K562 (cell line): ENCODE data around the gene NUDT22. TPM values are rescaled to one million over a fixed set of nuclear protein-coding genes. Genes with fewer than 3 reads are reported as not detected.

Source experiments
- CTBP1 ChIP-seq: fragments of 450-650 bp; IDR thresholded peaks from 2 replicates; pipeline ENCODE4 v1.6.1; 2016; ENCODE audit warnings: borderline replicate concordance
- DACH1 ChIP-seq: fragments of 450-650 bp; IDR thresholded peaks from 2 replicates; pipeline ENCODE4 v1.6.1; 2018; ENCODE audit not compliant: partially characterized antibody
- GABPA ChIP-seq: fragments of 200-800 bp; sonication (Bioruptor generic); conservative IDR thresholded peaks from 2 replicates; pipeline ENCODE4 v1.6.1; 2016; ENCODE audit warnings: low read depth, missing genetic modification characterization, missing compliant biosample characterization
- GATA2 ChIP-seq: sonication (generic); formaldehyde crosslinking; IDR thresholded peaks from 2 replicates; pipeline ENCODE4 v1.4.0; 2020; ENCODE audit warnings: mild to moderate bottlenecking, missing genetic modification reagents
- MBD2 ChIP-seq: sonication (generic); IDR thresholded peaks from 2 replicates; pipeline ENCODE4 v1.6.1; 2016; ENCODE audit warnings: low read depth, borderline replicate concordance
- NR1H2 ChIP-seq: sonication (generic); formaldehyde crosslinking; IDR thresholded peaks from 2 replicates; pipeline ENCODE4 v1.4.0; 2020; ENCODE audit warnings: mild to moderate bottlenecking, missing genetic modification reagents
- NR4A1 ChIP-seq, 2 experiments: fragments of 250-450 bp in 1 of 2; fragments of 450-650 bp in 1 of 2; sonication (Bioruptor Pico) in 1 of 2; IDR thresholded peaks; 2 replicates each; pipeline versions ENCODE4 v1.4.0 to v1.6.1; 2016 to 2020; ENCODE audit warnings: mild to moderate bottlenecking in 2 of 2, missing compliant biosample characterization in 1 of 2, missing genetic modification characterization in 1 of 2, moderate library complexity in 1 of 2
- SUPT5H ChIP-seq: fragments of 450-650 bp; IDR thresholded peaks from 2 replicates; pipeline ENCODE4 v1.6.1; 2016
- ZEB2 ChIP-seq: fragments of 450-650 bp; IDR thresholded peaks from 2 replicates; pipeline ENCODE4 v1.6.1; 2016
- ZFX ChIP-seq: sonication (generic); formaldehyde crosslinking; IDR thresholded peaks from 2 replicates; pipeline ENCODE4 v1.8.0; 2022; ENCODE audit warnings: mild to moderate bottlenecking, missing genetic modification reagents, moderate library complexity
- ZNF197 ChIP-seq: fragments of 200-800 bp; sonication (Bioruptor generic); IDR thresholded peaks from 2 replicates; pipeline ENCODE4 v1.6.1; 2016; ENCODE audit warnings: low read depth, missing genetic modification characterization, missing compliant biosample characterization
- ZNF668 ChIP-seq: fragments of 250-450 bp; sonication (Bioruptor Pico); IDR thresholded peaks from 2 replicates; pipeline ENCODE4 v1.8.0; 2022; ENCODE audit warnings: mild to moderate bottlenecking, inconsistent platforms
- polyA plus RNA-seq, 8 experiments: library from polyadenylated mRNA; depleted of rRNA in 4 of 8; stranded (reverse) in 5 of 8; unstranded in 3 of 8; fragments of >200 nt; fragmentation: Nextera tagmentation in 2 of 8; fragmentation: Illumina TruSeq in 1 of 8; extraction: Ambion mirVana in 2 of 8; extraction: Trizol in 1 of 8; gene quantifications; 2 replicates each; pipeline versions ENCODE4 v1.2.1 to v1.2.3, GENCODE V29; 2011 to 2014; ENCODE audit warnings: inconsistent platforms in 1 of 8, missing spikeins in 1 of 8
- total RNA-seq, 7 experiments: library from RNA; depleted of rRNA in 6 of 7; stranded (reverse); fragments of >200 nt in 6 of 7; fragmentation: Illumina TruSeq in 2 of 7; extraction: Trizol in 2 of 7; gene quantifications; 2 replicates each; pipeline versions ENCODE4 v1.2.1 to v1.2.3, GENCODE V29; 2011 to 2021; ENCODE audit warnings: low replicate concordance in 1 of 7
- TF ChIP-seq, protein P1 (sequence below): fragments of 450-650 bp; IDR thresholded peaks from 2 replicates; pipeline ENCODE4 v1.6.1; 2018; ENCODE audit not compliant: partially characterized antibody
- TF ChIP-seq, protein P2 (sequence below): sonication (generic); formaldehyde crosslinking; IDR thresholded peaks from 2 replicates; pipeline ENCODE4 v1.8.0; 2022; ENCODE audit warnings: mild to moderate bottlenecking, missing genetic modification reagents
- TF ChIP-seq, protein P3 (sequence below): sonication (generic); formaldehyde crosslinking; IDR thresholded peaks from 2 replicates; pipeline ENCODE4 v1.8.1; 2022; ENCODE audit warnings: missing genetic modification reagents
- TF ChIP-seq, protein P4 (sequence below): IDR thresholded peaks from 2 replicates; pipeline ENCODE4 v1.6.1; 2014; ENCODE audit warnings: antibody characterized with exemption
- TF ChIP-seq, protein P5 (sequence below): IDR thresholded peaks from 3 replicates; pipeline ENCODE4 v1.6.1; 2011; ENCODE audit warnings: borderline replicate concordance, mild to moderate bottlenecking; ENCODE audit not compliant: insufficient read length, insufficient read depth

The NUDT22 gene
- total and polyA plus RNA-seq, 9 of the 15 experiments (the other 6 are each of a cell fraction or from before 2014, with no cell fraction given), result 6.3 to 92.6 (median 37.4) TPM

DNA sequence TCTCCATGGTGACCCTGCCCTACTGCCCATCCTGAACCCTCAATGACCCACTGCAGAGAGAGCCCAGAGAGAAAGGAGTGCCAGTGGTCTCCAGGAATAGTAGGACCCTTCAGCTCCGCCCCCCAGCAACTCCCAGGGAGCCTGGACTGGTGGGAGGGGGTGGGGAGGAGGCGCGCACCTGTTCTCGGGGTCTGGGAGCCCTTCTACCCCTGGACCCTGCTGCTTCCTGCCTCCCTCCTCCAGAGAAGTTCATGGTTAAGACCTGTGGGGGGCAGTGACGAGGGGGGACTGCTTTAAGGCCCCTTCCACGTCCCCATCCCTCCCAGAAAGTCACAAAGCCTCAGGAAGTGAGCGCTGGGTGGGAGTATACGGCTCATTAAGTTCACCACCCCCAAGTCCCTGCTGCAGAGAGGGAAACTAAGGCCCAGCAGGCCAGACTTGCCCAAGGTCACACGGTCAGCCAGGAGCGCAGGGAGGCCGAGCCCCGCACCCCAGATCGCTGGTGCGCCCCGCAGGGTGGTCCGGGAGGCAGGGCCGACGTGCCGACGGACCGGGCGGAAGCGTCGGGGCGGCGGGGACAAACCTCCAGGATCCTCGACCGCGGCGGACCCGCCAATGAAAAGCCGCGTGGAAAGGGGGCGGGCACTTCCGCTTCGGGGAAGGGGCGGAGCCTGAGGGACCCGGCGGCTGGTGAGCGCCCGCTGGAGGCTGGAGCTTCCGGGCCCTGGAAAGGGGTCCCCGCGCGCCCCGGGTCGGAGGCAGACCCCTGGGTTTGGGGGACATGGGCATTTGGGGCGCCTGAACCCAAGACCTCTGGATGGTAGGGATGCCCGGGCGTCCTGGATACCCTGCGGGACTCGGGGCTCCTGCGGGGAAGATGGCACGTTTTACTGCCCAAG, at the start of gene NUDT22, which contains the start of gene TRPT1 (continued):
- TF ChIP-seq MBD2 (peak; percentile 40; the same call in 1 of the 2 replicates), NR1H2 (CRISPR knock-in tag) (0 out of 2 replicates have a peak, but pooled peaks have one; percentile 66), CTBP1 (peak; percentile 30), GATA2 (CRISPR knock-in tag) (no peak), NR4A1 (CRISPR knock-in tag; IDR thresholded peaks at IDR 0.05) (no peak), NR4A1 (tag; IDR thresholded peaks at IDR 0.05) (no peak), ZFX (CRISPR knock-in tag) (peak; percentile 67), SUPT5H (peak; percentile 80), ZEB2 (no peak), ZNF197 (no peak), ZNF668 (CRISPR knock-in tag) (no peak), GABPA (tag) (peak; percentile 92), DACH1 (no peak)
- TF ChIP-seq, protein P1, sequence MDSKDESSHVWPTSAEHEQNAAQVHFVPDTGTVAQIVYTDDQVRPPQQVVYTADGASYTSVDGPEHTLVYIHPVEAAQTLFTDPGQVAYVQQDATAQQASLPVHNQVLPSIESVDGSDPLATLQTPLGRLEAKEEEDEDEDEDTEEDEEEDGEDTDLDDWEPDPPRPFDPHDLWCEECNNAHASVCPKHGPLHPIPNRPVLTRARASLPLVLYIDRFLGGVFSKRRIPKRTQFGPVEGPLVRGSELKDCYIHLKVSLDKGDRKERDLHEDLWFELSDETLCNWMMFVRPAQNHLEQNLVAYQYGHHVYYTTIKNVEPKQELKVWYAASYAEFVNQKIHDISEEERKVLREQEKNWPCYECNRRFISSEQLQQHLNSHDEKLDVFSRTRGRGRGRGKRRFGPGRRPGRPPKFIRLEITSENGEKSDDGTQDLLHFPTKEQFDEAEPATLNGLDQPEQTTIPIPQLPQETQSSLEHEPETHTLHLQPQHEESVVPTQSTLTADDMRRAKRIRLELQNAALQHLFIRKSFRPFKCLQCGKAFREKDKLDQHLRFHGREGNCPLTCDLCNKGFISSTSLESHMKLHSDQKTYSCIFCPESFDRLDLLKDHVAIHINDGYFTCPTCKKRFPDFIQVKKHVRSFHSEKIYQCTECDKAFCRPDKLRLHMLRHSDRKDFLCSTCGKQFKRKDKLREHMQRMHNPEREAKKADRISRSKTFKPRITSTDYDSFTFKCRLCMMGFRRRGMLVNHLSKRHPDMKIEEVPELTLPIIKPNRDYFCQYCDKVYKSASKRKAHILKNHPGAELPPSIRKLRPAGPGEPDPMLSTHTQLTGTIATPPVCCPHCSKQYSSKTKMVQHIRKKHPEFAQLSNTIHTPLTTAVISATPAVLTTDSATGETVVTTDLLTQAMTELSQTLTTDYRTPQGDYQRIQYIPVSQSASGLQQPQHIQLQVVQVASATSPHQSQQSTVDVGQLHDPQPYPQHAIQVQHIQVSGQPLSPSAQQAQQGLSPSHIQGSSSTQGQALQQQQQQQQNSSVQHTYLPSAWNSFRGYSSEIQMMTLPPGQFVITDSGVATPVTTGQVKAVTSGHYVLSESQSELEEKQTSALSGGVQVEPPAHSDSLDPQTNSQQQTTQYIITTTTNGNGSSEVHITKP, result no peak
- TF ChIP-seq, protein P2, sequence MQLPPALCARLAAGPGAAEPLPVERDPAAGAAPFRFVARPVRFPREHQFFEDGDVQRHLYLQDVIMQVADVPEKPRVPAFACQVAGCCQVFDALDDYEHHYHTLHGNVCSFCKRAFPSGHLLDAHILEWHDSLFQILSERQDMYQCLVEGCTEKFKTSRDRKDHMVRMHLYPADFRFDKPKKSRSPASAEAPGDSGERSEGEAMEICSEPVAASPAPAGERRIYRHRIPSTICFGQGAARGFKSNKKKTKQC (CRISPR knock-in tag), result no peak
- TF ChIP-seq, protein P3, sequence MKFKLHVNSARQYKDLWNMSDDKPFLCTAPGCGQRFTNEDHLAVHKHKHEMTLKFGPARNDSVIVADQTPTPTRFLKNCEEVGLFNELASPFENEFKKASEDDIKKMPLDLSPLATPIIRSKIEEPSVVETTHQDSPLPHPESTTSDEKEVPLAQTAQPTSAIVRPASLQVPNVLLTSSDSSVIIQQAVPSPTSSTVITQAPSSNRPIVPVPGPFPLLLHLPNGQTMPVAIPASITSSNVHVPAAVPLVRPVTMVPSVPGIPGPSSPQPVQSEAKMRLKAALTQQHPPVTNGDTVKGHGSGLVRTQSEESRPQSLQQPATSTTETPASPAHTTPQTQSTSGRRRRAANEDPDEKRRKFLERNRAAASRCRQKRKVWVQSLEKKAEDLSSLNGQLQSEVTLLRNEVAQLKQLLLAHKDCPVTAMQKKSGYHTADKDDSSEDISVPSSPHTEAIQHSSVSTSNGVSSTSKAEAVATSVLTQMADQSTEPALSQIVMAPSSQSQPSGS (CRISPR knock-in tag), result no peak
- TF ChIP-seq, protein P4, sequence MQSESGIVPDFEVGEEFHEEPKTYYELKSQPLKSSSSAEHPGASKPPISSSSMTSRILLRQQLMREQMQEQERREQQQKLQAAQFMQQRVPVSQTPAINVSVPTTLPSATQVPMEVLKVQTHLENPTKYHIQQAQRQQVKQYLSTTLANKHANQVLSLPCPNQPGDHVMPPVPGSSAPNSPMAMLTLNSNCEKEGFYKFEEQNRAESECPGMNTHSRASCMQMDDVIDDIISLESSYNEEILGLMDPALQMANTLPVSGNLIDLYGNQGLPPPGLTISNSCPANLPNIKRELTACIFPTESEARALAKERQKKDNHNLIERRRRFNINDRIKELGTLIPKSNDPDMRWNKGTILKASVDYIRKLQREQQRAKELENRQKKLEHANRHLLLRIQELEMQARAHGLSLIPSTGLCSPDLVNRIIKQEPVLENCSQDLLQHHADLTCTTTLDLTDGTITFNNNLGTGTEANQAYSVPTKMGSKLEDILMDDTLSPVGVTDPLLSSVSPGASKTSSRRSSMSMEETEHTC, result no peak
- TF ChIP-seq, protein P5, sequence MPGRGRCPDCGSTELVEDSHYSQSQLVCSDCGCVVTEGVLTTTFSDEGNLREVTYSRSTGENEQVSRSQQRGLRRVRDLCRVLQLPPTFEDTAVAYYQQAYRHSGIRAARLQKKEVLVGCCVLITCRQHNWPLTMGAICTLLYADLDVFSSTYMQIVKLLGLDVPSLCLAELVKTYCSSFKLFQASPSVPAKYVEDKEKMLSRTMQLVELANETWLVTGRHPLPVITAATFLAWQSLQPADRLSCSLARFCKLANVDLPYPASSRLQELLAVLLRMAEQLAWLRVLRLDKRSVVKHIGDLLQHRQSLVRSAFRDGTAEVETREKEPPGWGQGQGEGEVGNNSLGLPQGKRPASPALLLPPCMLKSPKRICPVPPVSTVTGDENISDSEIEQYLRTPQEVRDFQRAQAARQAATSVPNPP, result no peak
